Breast epithelium (tissue), 4 donors: ENCODE results near the gene SERGEF. TPM values are rescaled to one million over a fixed set of nuclear protein-coding genes. Genes with fewer than 3 reads are reported as not detected.

Experiments used
- DNase-seq, 2 donors: peaks; one replicate each; pipeline ENCODE4 v3.0.0-alpha.2; 2019; ENCODE audit warnings: low spot score in 2 of 2
- H3K27ac ChIP-seq, 2 donors: fragments of 200-600 bp; sonication (generic) in 1 of 2; one replicate each; pipeline ENCODE4 v1.5.1; 2016 to 2019; ENCODE audit warnings: mild to moderate bottlenecking in 1 of 2
- H3K27me3 ChIP-seq, 2 donors: fragments of 200-600 bp; sonication (generic) in 1 of 2; one replicate each; pipeline versions ENCODE4 v1.5.1 to v1.6.0; 2017 to 2019; ENCODE audit warnings: control low read depth in 1 of 2, mild to moderate bottlenecking in 1 of 2
- H3K36me3 ChIP-seq: fragments of 200-600 bp; one replicate; pipeline ENCODE4 v1.5.1; 2019
- H3K4me1 ChIP-seq, 2 donors: fragments of 200-600 bp; sonication (generic); one replicate each; pipeline ENCODE4 v1.5.1; 2016 to 2019; ENCODE audit warnings: control low read depth in 1 of 2
- H3K4me3 ChIP-seq, 3 donors: fragments of 200-600 bp; sonication (generic); 1 replicate in 2 of 3; 2 replicates in 1 of 3; pipeline ENCODE4 v1.5.1; 2016 to 2019; ENCODE audit warnings: mild to moderate bottlenecking in 3 of 3, moderate library complexity in 2 of 3
- H3K9me3 ChIP-seq, 2 donors: fragments of 200-600 bp; sonication (generic) in 1 of 2; one replicate each; pipeline ENCODE4 v1.5.1; 2016 to 2019; ENCODE audit warnings: control low read depth in 1 of 2
- CTCF ChIP-seq, 3 donors: fragments of 450-650 bp; IDR thresholded peaks; one replicate each; pipeline ENCODE4 v1.5.1; 2016 to 2017; ENCODE audit warnings: antibody characterized with exemption in 3 of 3, mild to moderate bottlenecking in 3 of 3, moderate library complexity in 3 of 3
- POLR2A ChIP-seq: fragments of 450-650 bp; IDR thresholded peaks from one replicate; pipeline ENCODE4 v1.6.1; 2016; ENCODE audit warnings: antibody characterized with exemption, mild to moderate bottlenecking, moderate library complexity
- POLR2AphosphoS5 ChIP-seq, 3 donors: sonication (generic); formaldehyde crosslinking; IDR thresholded peaks; one replicate each; pipeline ENCODE4 v1.6.1; 2017; ENCODE audit warnings: antibody characterized with exemption in 3 of 3
- intact Hi-C: fragments of 100-400 bp; cut with DNase I; formaldehyde crosslinking; loops from one replicate; pipeline ENCODE4 v1.15.1; 2023; ENCODE audit warnings: low total_unique reads
- total RNA-seq, 3 donors: library from RNA; depleted of rRNA; stranded (reverse); fragments of >200 nt; gene quantifications; one replicate each; pipeline ENCODE4 v1.1.0, GENCODE V29; 2016

The SERGEF gene
- total RNA-seq, 3 donors from 2014 or later = 31.8 to 47.5 (median 41.9) TPM

DNA sequence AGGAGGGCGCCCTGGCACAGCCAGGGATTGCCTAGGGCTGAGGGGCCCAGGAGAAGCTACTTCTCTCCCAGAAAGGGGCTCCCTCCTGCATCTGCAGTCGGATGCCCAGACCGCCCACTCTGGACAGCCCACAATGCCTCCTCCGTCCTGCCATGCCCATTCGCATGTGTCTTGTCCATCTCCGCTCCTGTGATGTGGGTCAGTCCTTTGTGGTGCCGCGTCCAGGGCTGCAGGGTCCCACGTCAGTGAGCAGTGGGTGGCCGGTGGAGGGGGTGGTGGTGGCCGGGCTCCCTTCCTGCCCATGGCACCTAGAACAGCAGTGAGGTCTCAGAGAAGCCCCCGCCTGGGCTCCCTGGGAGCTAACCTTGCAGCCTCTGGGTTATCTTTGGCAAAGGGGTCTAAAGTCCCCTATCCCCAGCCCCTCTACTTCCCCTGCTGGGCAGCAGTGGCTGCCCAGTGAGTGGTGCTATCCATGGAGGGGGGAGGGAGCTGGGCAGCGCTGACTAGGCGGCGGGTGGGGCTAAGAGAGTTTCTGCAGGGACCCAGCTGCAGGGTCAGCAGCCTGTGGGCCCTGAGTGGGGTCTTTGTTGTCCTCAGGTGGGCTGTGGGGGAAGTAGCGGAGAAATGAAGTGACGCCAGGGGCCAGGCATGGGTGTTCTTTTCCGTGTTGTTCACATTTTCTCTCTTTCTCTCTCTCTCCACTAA is 237.2 kb downstream of the SERGEF start:
- H3K4me3 ChIP-seq = no peak overlapping the region
- intact Hi-C loops = no loop called here
- no peaks in the 10 kb centered on the region for H3K9me3 ChIP-seq
- no peaks in the 10 kb centered on the region for H3K4me1 ChIP-seq
- H3K27me3 ChIP-seq = no peaks in the 10 kb centered on the region
- no peak overlapping the region for H3K27ac ChIP-seq
- no peak for DNase-seq
- H3K36me3 ChIP-seq = no peaks in the 10 kb centered on the region
- TF ChIP-seq CTCF (IDR thresholded peaks at IDR 0.05) (no peak), POLR2A (no peak)

DNA sequence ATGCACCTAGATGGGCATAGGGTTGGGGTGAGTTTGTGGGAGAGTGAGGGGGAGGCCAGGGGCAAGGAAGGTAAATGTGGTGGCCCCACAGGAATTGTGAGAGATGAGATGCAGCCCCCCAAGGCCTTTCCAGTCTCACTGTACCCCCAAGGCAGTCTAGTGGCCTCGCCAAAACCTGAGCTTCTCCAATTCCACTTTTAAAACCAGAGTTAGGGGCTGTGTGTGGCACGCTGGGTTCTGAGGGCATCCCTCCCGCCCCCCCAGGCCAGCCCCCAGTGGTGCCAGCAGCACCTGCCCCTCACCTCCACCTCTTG is 237.9 kb downstream of the SERGEF start:
- H3K27ac ChIP-seq = no peak overlapping the region
- peak in 1 of 2 donors; percentile 31 for DNase-seq
- H3K36me3 ChIP-seq = no peaks in the 10 kb centered on the region
- no peak overlapping the region for H3K4me3 ChIP-seq
- no peaks in the 10 kb centered on the region for H3K27me3 ChIP-seq
- no peaks in the 10 kb centered on the region for H3K9me3 ChIP-seq
- no peaks in the 10 kb centered on the region for H3K4me1 ChIP-seq
- TF ChIP-seq POLR2A (no peak), POLR2AphosphoS5 (IDR thresholded peaks at IDR 0.05) (no peak), CTCF (IDR thresholded peaks at IDR 0.05) (no peak)
- intact Hi-C loops = no loop called here

DNA sequence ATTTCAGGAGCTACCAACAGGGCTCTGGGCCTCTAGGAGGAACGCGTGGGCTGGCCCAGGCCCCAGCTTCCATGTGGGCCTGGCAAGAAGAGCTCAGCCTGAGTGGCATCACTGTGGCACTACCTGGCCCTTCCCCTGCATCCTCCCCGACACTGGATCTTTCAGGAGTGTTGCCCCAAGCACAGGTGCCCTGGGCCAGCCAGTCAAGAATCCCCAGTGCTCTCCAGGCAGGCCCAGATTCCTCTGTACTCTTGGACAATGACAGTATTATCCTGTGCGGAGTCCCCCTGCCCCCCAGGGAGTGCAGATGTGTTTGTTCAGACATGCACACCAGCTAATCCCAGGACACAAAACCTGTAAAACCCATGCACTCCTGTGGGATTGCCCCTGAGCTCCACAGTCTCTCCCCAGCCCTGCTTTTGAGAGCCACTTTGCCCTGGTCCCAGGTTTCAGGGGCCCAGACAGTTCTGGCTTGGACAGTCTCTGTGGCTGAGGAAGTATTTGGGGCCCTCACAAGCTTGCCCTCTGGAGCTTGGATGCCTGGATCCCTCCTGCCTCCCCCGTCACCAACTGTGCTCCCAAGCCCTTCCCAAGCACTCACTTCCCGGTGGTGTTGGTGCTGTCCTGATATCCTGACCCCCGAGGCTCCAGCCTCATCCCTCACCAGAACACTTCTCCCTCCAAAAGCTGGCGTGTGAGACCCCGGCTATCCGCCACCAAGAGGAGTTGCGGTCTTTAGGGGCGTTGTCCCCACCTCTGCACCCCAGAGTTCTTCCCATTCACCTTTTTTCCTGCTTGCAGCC is 238.4 kb downstream of the SERGEF start:
- no peak overlapping the region for H3K4me3 ChIP-seq
- peak in 1 of 2 donors; percentile 45 for DNase-seq
- no peaks in the 10 kb centered on the region for H3K27me3 ChIP-seq
- TF ChIP-seq POLR2A (no peak), POLR2AphosphoS5 (IDR thresholded peaks at IDR 0.05) (no peak), CTCF (IDR thresholded peaks at IDR 0.05) (no peak)
- intact Hi-C loops = no loop called here
- no peak overlapping the region for H3K27ac ChIP-seq
- H3K36me3 ChIP-seq = no peaks in the 10 kb centered on the region
- no peaks in the 10 kb centered on the region for H3K4me1 ChIP-seq
- H3K9me3 ChIP-seq = no peaks in the 10 kb centered on the region

GRCh38 chr11:17773674-17774073 is 239.2 kb downstream of the SERGEF start:
- H3K4me1 ChIP-seq = no peaks in the 10 kb centered on the region
- DNase-seq = peak in 1 of 2 donors; percentile 27
- H3K4me3 ChIP-seq = no peak overlapping the region
- H3K27ac ChIP-seq = no peak overlapping the region
- intact Hi-C loops = no loop called here
- no peaks in the 10 kb centered on the region for H3K27me3 ChIP-seq
- H3K36me3 ChIP-seq = no peaks in the 10 kb centered on the region
- H3K9me3 ChIP-seq = no peaks in the 10 kb centered on the region
- TF ChIP-seq POLR2A = no peak
- no peak for TF ChIP-seq POLR2AphosphoS5 (IDR thresholded peaks at IDR 0.05)
- TF ChIP-seq CTCF (IDR thresholded peaks at IDR 0.05) = no peak
